Left kidney (tissue), 2 donors: Measurements from ENCODE around the gene PRAME. TPM values are rescaled to one million over a fixed set of nuclear protein-coding genes. Genes with fewer than 3 reads are reported as not detected.
"Not testable (repeated sequence)": the region's sequence is repeated elsewhere in the genome, so short reads cannot be mapped to it uniquely, and the experiment has no call there.

Experiments
- DNase-seq: peaks from one replicate; pipeline ENCODE4 v3.0.0-alpha.2; 2013
- polyA plus RNA-seq: library from polyadenylated mRNA; unstranded; fragments of 120-200 nt; gene quantifications from one replicate; pipeline ENCODE4 v1.2.1, GENCODE V29; 2013; ENCODE audit not compliant: insufficient read length

The PRAME gene
- polyA plus RNA-seq, 1 donor = 1.7 TPM

DNA sequence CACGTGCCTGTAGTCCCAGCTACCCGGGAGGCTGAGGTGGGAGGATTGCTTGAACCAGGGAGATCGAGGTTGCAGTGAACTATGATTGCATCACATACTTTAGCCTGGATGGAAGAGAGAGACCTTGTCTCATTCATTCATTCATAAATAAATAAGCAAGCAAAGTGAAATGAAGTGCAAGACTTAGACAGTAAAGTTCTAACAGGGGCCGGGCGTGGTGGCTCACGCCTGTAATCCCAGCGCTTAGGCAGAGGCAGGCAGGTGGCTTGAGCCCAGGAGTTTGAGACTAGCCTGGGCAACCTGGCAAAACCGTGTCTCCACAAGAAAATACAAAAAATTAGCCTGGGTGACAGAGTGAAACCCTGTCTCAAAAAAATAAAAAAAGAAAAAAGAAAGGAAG is 37.4 kb downstream of the PRAME start:
- DNase-seq = no peak

DNA sequence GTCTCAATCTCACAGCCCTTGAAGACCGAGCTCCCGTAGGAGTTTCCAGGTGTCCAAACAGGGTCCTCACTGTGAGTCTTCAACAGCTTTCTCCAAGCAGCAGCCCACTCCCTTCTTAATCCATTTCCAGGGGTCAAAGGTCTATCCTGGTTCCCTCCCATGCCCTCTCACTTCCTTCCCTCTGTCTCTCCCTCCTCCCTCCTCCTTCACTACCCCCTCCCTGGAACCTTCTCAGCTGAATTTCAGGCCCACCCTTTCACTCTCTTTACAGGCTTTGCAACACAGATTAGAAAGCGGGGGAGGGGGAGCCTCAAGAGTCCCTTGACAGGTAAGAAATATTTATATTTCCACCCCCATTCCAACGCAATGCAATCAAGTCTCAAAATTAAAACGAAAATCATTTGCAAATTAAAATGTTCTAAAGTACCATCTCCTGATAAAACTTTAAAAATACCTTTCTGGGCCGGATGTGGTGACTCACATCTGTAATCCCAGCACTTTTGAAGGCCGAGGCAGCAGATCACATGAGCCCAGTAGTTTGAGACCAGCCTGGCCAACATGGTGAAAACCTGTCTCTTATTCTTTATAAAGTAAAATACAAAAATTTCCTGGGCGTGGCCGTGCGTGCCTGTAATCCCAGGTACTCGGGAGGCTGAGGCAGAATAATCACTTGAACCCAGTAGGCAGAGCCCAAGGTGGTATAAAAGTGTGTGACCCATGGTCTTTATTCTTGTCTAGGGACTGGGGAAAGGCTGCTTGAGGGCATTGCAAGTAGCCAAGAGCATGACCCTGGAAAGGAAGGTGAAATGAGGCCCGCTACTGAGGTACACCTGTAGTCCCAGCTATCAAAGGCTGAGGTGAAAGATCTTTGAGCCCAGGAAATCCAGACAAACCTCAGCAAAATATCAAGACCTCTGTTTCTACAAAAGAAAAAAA is 38.1 kb downstream of the PRAME start:
- no peak for DNase-seq

DNA sequence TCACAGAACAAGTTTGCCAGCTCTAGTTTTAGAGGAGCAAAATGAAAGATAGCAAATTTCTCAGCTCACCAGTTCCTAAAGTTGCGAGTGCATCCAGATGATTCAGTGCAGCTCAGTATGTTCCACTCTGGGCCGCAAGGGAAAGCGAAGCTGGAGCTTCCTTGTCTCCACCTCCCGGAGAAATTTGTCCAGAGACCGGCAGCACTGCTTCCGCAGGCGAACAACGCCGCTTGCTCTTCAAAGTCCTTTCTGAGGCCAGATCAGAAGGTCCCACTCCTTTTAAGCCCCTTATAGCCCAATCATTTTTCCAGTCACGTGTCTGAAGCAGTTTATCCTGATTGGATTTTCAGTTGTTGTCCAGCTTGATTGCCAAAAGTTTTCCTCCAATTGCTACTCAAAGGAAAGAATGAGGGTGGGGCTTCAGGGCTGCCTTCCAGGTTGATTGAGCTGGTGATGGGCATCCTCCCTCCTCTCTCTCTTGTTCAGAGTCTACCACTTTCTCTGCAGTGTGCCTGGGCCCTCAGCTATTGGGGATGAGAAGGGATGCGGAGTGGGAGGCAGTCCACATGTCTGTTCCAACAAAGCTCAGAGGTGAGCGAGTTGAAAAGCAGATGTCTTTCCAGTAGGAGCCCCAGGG is 38.9 kb downstream of the PRAME start, which contains the start of gene ZNF280A:
Gene ZNF280A (minus strand): TSS at position 251 of the 637 bp plus-strand sequence. CDS start 4,640 bp downstream, outside the sequence.
- DNase-seq = no peak

DNA sequence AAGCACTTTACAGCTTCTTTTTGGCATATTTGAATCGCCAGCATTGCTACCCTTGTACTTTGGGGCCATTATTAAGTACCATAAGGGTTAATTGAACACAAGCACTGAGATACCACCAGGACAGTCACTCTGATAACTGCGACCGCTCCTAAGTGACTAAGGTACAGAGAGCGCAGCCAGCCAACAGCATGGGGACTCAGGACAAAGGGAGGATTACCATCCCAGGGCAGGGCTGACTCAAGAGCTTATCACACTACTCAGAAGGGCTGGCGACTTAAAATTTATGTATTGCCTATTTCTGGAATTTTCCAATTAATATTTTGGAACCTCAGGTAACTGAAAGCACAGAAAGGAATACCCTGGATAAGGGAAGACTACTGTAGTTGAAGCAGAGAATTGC is 39.5 kb downstream of the PRAME start:
- no peak for DNase-seq

DNA sequence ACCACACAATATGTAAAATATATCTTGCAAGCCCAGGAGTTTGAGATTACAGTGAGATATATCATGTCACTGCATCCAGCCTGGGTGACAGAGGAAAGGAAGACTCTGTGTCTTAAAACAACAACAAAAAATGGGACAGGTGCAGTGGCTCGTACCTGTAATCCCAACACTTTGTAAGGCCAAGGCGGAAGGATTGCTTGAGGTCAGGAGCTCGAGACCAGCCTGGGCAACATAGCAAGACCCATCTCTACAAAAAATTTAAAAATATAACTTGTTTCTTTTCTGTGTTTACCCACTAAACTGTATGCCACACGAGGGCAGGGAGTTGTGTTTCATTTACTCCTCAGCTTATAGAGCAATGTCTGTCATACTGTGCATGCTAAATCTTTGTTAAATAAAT is 42.1 kb downstream of the PRAME start:
- no peak for DNase-seq

DNA sequence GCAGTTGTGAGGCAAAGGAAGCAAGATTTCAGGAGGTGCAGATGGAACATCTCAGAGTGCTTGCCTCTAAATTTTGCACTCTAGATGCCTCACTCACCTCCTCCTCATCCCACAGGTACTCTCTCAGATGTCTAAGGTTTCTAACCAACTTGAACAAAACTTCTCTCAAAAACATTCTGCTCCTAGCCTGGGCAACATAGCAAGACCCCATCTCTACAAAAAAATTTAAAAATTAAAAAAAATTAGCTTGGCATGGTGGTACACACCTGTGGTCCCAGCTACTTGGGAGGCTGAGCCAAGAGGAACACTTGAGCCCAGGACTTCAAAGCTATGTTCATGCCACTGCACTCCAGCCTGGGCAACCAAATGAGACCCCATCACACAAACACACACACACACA is 43.2 kb downstream of the PRAME start:
- no peak for DNase-seq

DNA sequence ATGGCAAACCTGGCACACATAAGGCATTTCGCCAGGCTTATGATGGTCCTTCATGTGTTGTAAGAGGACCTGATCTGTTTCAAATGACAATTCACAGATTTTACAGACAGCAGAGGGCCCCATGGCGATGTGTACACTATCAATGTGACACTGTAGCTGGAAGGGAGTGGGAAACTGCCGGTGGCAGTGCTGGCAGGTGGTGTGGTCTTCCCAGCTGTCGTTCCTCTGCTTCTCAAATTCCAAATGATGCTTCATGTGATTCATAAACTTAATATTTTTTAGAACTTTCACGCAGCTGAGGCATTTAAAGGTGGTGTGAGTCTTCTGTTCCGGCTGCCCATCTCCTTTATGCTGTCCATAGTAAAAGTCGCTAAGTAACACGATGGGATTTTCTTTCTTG is 44.6 kb downstream of the PRAME start:
- DNase-seq = not testable (repeated sequence)

DNA sequence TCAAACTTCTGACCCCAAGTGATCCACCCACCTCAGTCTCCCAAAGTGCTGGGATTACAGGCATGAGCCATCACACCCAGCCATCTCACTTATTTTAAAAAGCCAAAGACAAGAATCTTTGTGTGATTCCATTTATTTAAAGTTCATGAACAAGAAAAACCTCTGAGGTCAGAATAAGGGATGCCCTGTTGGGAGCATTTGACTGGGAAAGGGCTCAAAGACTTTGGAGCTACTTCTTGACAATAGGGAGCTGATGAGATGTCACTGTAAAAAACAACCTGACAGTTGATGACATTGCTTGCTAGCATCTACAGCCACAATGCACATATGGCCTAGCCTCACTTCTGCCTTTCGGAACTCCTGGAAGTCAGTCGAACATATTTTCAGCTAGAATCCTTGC is 45.4 kb downstream of the PRAME start:
- no peak for DNase-seq

DNA sequence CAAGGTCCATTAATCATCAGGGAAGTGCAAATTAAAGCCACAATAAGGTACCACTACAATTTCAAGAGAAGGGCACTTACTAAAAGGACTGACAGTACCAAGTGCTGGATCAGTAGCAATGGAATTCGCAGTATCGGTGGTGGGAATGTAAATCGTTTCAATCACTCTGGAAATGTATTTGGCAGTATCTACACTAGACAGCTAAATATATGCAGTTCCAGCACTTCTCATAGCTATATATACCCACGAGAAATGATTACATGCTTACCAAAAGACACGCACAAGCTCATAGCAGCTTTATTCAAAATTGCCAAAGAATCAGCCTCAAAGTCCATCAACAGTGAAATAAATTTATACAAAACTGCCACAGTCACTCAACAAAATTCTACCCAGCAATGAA is 46.1 kb downstream of the PRAME start:
- DNase-seq = no peak

DNA sequence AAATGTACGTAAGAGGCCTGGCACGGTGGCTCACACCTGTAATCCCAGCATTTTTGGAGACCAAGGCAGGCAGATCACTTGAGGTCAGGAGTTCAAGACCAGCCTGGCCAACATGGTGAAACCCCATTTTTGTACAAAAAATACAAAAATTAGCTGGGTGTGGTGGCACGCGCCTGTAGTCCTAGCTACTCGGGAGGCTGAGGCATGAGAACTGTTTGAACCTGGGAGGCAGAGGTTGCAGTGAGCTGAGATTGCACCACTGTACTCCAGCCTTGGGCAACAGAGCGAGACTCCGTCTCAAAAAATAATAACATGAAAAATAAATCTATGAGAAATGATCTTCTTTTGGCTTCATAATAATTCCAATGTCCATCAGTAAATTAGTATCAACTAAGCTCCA is 48.2 kb downstream of the PRAME start:
- DNase-seq = not testable (repeated sequence)

DNA sequence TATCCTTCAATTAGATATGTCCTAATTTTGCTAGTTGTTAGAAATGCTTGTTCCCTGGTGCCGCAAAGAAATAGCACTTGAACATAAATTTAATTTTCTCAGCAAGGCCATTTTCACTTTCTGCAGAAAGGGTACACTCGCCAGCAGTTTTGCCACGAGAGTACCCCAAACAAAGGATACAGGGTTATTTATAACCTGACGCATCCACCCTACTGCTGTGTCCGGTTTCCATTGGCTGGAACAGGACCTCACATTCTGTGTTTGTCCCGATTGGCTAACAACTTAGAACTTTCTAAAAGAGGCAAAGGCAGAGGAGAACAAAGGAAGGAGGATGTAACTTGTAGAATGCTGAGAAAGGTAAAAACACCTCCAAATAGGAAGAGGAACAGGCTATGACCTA is 49.2 kb downstream of the PRAME start:
- not testable (repeated sequence) for DNase-seq

DNA sequence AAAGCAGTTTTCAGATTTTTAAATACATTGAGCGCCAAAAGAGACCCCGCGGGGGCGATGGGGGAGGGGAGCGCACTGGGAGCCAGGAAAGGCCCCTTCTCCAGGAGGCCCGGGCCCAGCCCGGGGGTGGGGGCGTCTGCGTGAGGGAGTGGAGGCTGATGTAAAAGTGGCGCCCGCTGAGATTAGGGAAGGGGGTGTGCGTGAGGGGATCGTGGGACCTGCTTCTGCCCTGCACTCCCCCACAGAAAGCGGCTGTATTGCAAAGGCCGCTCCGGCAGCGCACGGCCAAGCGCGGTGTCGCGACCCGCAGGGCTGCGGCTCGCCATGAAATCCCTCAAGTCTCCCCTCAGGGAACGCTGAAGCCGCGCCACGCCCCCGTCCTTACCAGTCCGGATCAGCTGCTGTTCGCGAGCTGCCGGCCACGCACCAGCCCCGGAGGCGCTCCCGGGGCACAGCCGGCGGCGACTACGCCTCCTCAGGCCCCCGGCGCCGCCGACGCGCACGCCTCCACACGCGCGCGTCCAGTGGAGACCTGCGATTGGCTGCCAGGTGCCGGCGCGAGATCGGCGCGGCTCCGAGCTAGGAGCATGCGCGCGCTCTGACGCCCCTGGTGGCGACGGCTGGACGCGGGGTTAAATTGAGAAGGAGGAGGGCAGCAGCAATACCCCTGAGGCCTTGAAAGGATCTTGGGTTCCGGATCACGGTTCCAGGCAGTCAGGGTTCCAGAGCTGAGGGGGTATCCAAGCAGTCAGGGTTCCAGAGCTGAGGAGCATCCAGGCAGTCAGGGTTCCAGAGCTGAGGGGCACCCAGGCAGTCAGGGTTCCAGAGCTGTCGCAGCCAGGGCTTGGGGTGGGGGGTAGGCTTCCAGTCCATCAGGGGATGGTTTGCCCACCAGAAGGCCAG is 50.5 kb downstream of the PRAME start, which contains the start of gene ZNF280B:
Gene ZNF280B (minus strand): TSS at position 469 of the 903 bp plus-strand sequence. CDS start 19,344 bp downstream, outside the sequence.
- DNase-seq = peak; percentile 71

DNA sequence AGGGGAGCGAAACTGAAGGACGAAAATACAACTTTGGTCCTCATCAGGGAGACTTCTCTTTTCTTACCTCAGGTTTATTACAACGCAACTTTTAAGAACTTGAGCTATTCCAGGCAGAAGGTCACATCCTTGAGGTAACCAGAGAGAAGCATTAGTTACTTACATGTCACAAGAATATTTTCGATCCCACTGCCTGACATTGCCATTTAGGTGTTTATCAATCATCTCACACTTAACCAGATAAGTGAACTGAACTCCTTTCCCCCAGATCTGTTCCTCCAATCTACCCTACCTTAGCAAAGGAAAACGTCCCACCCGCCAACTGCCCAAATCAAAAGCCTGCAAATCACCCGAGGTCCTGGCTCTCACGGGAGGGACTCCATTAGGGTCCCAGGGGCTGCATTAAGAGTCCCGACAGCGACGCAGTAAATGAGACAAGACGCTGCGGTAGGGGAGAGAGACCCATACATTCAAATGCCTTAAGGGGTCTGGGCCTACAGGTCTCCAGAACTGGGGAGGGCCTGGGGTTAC is 51.3 kb downstream of the PRAME start:
- DNase-seq = peak; percentile 10

DNA sequence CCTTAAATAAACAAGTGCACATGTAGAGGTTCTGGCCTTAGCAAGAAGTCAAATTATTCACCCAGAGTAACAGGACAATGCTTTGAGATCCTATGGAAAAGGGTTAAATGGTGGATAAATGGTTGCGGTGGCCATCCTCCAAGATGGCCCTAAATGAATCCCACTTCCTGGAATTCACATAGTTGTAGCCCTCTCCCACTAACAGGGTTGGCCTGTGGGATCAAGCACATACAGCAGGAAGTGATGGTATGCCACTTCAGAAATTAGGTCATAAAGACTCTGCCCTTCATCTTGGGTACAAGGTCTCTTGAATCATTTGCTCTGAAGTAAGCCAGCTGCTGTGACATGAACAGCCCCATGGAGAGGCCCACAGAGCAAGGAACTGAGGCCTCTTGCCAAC is 52.3 kb downstream of the PRAME start:
- DNase-seq = no peak

DNA sequence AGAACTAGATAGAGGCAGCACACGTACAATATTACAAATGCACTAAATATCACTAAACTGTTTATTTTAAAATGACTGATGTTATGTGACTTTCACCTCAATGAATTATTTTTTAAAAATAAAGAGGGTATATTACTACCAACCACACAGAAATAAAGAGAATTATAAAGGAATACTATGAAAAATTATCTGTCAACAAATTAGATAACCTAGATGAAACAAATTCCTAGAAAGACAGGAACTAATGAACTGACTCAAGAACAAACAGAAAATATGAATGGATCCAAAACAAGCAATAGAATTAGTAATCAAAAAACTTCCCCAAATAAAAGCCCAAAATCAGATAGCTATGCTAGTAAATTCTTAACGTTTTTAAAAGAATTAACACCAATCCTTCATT is 60.8 kb downstream of the PRAME start:
- no peak for DNase-seq

Other genes starting within 250 kb of the PRAME start
- gene ZNF280B, start 50.5 kb downstream of the PRAME start, polyA plus RNA-seq = 5.6 TPM
- gene ZNF280A, start 39.0 kb downstream of the PRAME start, polyA plus RNA-seq = not detected
- not detected for gene GGTLC2, start 85.3 kb upstream of the PRAME start, polyA plus RNA-seq